Dermis blood vessel endothelial cell (primary cell): ENCODE data around the gene IL17RE. TPM values are rescaled to one million over a fixed set of nuclear protein-coding genes. Genes with fewer than 3 reads are reported as not detected.
A peak's percentile ranks its signal among the peaks of the same experiment; 100 is the strongest.

Experiments
- DNase-seq: peaks from one replicate; pipeline ENCODE4 v3.0.0; 2010
- total RNA-seq: library from RNA; depleted of rRNA; stranded (reverse); fragments of >200 nt; gene quantifications from 2 replicates; pipeline ENCODE4 v1.2.3, GENCODE V29; 2014

IL17RE gene
- total RNA-seq, 1 donor from 2014 or later = 0.17 TPM

DNA sequence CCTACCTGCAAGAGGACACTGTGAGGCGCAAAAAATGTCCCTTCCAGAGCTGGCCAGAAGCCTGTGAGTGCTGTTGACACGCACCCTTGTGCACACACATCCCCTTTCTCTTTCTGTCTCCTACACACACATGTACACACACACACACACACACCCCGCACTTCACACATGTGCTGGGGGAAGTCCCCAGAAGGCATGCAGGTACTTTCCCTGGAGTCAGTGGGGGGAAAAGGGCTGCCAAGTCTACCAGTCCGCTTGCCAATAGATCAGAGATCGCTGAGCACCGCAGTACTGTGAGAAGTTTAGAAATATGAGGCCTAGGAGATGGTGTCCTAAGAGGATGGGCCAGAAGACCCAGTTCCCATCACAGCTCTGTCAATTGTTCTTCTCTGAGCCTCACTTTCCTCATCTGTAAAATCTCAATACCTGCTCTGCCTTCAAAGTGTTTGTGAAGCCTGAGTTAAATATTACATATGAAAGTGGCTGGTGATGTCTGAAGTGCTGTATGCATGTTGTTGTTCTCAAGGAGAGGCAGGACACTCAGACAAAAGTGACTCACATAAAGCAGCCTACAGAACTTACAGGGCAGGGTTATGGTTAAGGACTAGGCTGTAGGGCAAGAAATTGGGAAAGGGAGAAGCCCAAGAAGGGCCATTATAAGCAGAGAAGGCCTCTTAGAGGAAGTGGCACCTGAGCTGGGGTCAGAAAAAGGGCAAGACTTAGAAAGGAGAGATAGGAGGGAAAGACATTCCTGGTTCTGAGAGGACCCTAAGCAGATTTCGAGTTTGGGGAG lies 6.8 kb downstream of the IL17RE start:
- DNase-seq = no peak

DNA sequence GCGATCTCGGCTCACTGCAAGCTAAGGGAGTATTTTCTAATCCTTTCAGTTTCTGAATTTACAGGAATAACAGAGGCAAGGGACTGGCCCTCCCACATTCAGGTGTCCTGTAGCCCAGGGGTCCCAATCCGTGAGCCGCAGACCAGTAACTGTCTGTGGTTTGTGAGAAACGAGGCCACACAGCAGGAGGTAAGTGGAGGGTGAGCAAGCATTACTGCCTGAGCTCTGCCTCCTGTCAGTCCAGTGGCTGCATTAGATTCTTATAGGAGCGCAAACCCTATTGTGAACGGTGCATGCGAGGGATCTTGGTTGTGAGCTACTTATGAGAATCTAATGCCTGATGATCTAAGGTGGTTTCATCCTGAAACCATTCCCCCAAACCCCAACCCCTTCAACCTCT lies 9.2 kb downstream of the IL17RE start:
- no peak for DNase-seq

GRCh38 chr3:9912294-9912935 lies 9.8 kb downstream of the IL17RE start:
- DNase-seq = no peak

GRCh38 chr3:9913601-9914000 lies 11.0 kb downstream of the IL17RE start:
- DNase-seq = no peak

- DNase-seq = no peak
Observed at GRCh38 chr3:9914011-9914410, 11.4 kb downstream of the IL17RE start.

DNA sequence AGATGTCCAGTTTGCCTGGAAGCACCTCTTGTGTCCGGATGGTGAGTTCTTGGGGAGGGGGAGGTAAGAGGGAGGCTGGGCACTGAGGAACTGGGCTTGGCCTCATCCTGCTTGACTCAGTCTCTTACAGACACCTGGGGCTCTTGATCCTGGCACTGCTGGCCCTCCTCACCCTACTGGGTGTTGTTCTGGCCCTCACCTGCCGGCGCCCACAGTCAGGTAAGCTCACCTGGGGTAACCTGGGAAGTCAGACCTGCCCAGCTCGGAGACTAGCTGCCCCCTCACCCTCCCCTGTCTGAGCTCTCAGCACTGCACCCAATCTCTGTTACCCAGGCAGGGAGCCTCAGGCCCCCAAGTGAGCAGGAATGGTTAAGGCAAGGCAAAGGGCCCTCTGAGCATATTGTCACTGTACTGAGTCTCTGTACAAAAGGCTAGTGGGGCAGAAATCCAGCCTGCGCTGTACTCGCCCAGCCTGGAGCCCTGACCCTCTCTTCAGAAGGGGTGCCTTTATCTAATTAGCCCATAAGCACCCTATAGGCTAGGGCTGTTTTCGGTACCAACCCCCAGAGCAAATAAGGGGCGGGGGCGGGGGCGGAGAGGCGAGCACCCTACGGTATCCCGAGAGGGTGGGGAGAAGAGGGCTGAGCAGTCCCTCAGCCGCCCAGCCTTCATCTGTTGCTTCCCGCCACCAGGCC lies 12.1 kb downstream of the IL17RE start:
- DNase-seq = no peak

DNA sequence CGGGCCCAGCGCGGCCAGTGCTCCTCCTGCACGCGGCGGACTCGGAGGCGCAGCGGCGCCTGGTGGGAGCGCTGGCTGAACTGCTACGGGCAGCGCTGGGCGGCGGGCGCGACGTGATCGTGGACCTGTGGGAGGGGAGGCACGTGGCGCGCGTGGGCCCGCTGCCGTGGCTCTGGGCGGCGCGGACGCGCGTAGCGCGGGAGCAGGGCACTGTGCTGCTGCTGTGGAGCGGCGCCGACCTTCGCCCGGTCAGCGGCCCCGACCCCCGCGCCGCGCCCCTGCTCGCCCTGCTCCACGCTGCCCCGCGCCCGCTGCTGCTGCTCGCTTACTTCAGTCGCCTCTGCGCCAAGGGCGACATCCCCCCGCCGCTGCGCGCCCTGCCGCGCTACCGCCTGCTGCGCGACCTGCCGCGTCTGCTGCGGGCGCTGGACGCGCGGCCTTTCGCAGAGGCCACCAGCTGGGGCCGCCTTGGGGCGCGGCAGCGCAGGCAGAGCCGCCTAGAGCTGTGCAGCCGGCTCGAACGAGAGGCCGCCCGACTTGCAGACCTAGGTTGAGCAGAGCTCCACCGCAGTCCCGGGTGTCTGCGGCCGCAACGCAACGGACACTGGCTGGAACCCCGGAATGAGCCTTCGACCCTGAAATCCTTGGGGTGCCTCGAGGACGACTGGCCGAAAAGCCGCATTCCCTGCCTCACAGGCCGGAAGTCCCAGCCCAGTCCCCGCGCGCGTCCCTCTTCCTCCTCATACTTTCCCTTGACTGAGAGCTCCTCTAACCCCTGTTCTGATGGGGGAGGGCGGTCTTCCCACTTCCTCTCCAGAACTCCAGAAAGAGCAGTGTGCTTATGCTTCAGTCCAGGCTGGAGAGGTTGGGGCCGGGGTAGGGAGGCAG lies 12.8 kb downstream of the IL17RE start:
- peak; percentile 78 for DNase-seq

- peak; percentile 22 for DNase-seq
Observed at GRCh38 chr3:9916346-9916733, 13.7 kb downstream of the IL17RE start.

DNA sequence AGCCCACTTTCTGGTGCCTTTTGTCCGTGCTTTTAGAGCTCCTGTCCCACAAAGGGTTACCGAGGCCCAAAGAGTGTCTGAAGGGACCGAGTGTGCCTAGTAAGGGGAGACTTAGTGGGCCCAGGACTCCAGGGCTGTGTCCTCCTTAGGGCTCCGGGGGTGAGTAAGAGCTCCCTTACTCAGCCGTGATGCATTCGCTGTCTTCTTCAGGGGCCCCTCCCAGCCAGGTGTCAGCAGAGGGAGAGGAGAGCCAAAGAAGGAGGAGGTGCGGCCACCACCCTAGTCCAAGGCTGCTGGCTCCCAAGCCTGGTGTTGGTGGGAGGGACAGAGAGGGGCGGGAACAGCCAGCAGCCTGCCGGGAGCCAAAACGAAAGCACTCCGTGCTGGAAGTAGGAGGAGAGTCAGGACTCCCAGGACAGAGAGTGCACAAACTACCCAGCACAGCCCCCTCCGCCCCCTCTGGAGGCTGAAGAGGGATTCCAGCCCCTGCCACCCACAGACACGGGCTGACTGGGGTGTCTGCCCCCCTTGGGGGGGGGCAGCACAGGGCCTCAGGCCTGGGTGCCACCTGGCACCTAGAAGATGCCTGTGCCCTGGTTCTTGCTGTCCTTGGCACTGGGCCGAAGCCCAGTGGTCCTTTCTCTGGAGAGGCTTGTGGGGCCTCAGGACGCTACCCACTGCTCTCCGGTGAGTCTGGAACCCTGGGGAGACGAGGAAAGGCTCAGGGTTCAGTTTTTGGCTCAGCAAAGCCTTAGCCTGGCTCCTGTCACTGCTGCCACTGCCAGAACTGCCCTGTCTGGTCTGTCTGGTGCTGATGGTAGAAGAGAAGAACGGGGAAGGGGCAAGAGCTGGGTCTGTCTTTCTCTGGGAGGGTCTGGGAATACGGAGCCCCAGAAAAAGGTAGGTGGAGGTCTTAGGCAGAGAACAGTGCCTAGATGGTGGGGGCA lies 14.4 kb downstream of the IL17RE start, which contains the start of gene IL17RC:
Gene IL17RC, plus strand, starts transcription at position 365 of the 947 bp plus-strand sequence. Its CDS starts 218 bp downstream, at position 583.
- peak; percentile 84 for DNase-seq

DNA sequence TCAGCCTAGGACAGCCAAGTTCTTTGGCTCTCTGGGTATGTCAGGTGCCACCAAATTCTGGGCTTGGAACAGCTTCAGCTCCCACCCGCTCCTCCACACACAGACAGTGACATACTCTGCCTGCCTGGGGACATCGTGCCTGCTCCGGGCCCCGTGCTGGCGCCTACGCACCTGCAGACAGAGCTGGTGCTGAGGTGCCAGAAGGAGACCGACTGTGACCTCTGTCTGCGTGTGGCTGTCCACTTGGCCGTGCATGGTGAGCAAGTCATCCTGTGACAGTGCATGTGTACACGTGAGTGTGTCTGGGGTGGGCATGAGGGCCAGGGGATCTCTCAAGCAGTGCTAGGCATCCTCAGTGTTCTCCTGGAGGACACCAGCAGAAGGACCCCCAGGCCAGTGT lies 15.2 kb downstream of the IL17RE start:
- no peak for DNase-seq

- DNase-seq = no peak
Observed at GRCh38 chr3:9918261-9919038, 15.8 kb downstream of the IL17RE start.

DNA sequence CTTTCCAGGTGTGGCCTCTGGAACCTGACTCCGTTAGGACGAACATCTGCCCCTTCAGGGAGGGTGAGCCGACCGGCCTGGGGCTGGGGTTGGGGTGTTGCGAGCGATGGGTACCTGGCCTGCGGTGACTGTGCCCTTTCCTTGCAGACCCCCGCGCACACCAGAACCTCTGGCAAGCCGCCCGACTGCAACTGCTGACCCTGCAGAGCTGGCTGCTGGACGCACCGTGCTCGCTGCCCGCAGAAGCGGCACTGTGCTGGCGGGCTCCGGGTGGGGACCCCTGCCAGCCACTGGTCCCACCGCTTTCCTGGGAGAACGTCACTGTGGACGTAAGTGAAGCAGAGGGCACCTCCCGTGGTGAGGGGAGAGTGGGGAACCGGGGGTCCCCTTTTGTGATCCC lies 25.5 kb downstream of the IL17RE start:
- DNase-seq = no peak

DNA sequence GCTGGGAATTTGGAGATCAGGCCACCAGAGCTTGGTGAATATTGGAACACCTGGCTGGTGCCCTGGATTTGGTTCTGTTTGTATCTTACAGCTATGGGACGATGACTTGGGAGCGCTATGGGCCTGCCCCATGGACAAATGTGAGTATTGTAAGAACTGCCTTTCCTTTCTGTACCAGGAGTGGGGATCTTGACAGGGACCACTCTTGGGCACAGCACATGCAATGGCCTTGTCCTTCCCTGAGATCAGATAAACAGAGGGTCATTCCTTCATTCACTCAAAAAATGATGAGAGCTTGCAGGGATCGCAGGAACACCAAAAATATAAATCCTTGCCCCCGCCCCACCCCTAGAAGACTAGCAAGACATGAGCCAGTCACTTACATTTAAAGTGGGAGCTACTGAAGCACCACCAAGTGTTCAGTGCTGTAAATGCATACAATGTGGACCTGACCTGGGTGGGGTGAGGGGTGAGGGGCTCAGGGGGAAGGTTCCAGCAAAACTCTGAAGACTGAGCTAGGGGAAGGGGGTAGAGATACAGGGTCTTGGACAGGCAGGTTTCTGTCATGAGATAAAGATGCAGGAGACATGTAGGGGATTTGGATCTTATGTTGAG lies 28.3 kb downstream of the IL17RE start:
- peak; percentile 42 for DNase-seq

DNA sequence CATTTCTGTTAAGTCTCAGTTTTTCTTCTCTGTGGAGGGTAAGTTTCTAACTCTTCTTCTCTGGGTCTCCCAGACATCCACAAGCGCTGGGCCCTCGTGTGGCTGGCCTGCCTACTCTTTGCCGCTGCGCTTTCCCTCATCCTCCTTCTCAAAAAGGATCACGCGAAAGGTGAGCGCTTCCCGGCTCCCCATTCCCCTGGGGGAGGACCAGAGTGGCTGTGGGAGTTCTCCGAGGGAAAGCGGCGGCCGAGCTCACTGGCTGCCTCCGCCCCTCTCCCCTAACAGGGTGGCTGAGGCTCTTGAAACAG lies 29.8 kb downstream of the IL17RE start:
- DNase-seq = no peak

- peak; percentile 89 for DNase-seq
Observed at GRCh38 chr3:9932843-9933560, 30.4 kb downstream of the IL17RE start.

GRCh38 chr3:9933561-9934234 lies 31.1 kb downstream of the IL17RE start, which contains the start of gene CRELD1:
Gene CRELD1, plus strand, starts transcription at chr3:9933834. Its CDS starts 605 bp downstream, at chr3:9934439.
- peak; percentile 97 for DNase-seq

GRCh38 chr3:9934235-9934621 lies 31.6 kb downstream of the IL17RE start:
- DNase-seq = no peak

DNA sequence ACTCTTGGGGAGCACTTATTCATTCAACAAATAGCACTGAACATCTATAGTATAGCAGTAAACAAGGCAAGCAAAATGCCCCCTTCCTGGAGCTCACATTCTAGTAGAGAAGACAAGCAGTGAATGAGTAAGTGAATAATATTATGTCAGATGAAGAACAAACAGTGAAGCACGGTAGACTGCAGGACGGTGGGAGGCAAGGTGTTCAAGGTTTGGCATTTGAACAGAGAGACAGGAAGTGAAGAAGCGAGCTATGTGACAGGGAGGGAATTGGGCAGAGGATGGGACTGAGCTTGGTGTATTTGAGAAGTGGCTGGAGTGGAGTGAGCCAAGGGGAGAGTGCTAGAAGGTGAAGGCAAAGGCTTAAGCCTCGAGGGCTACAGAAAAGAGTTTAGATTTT lies 32.3 kb downstream of the IL17RE start:
- no peak for DNase-seq

DNA sequence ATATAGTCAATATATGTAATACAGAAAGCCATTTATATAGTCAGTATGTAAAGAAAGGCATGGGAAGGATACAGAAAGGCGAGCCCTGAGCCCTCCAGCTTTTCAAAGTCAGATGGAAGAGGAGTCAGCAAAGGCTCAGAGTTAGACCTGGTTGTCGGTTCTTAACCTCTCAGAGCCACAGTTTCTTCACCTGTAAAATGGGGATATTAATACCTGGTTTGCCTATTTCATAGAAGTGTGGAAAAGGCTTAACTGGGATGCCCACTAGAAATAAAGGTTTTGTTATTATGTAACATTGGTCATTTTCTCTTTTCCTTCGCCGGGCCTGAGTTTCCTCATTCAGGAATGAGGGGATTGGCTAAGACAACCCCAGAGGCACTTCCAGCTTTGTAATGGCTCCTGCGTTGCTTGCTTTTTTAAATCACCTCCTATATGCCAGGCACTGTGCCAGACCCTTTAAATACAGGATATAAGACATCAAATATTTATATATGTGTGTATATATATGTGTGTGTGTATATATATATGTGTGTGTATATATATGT lies 33.4 kb downstream of the IL17RE start:
- no peak for DNase-seq
